Small intestine (tissue), 7 donors: ENCODE results near the gene KRTAP10-11. TPM values are rescaled to one million over a fixed set of nuclear protein-coding genes. Genes with fewer than 3 reads are reported as not detected.

Source experiments
- DNase-seq, 2 donors: peaks; one replicate each; pipeline versions ENCODE4 v3.0.0 to v3.0.0-alpha.2; 2013
- FAIRE-seq: peaks from 2 replicates; lab custom pipeline; 2012; peaks lifted over from hg19 to GRCh38; lab: Jason Lieb, UNC
- H3K27ac ChIP-seq, 3 donors: one replicate each; pipeline ENCODE4 v1.5.1; 2013; ENCODE audit warnings: low read length in 2 of 3, mild to moderate bottlenecking in 2 of 3, control low read depth in 1 of 3, inconsistent platforms in 1 of 3, low read depth in 1 of 3, moderate library complexity in 1 of 3
- H3K27me3 ChIP-seq, 3 donors: one replicate each; pipeline ENCODE4 v1.6.1; 2013; ENCODE audit warnings: low read length in 3 of 3, inconsistent platforms in 1 of 3; ENCODE audit not compliant: control insufficient read depth in 3 of 3, insufficient read depth in 3 of 3
- H3K36me3 ChIP-seq, 3 donors: one replicate each; pipeline ENCODE4 v1.6.1; 2013; ENCODE audit warnings: low read length in 3 of 3, inconsistent platforms in 1 of 3, low read depth in 1 of 3, mild to moderate bottlenecking in 1 of 3, moderate library complexity in 1 of 3; ENCODE audit not compliant: control insufficient read depth in 3 of 3, insufficient read depth in 2 of 3
- H3K4me1 ChIP-seq, 3 donors: one replicate each; pipeline ENCODE4 v1.6.1; 2013; ENCODE audit warnings: low read length in 2 of 3, inconsistent platforms in 1 of 3, low read depth in 1 of 3, mild to moderate bottlenecking in 1 of 3, moderate library complexity in 1 of 3; ENCODE audit not compliant: control insufficient read depth in 3 of 3, insufficient read depth in 2 of 3
- H3K4me3 ChIP-seq, 3 donors: one replicate each; pipeline ENCODE4 v1.5.1; 2013; ENCODE audit warnings: low read length in 3 of 3, control low read depth in 1 of 3, inconsistent platforms in 1 of 3, low read depth in 1 of 3, mild to moderate bottlenecking in 1 of 3, moderate library complexity in 1 of 3
- H3K9me3 ChIP-seq, 2 donors: one replicate each; pipeline ENCODE4 v1.6.1; 2013; ENCODE audit warnings: low read depth in 1 of 2, low read length in 1 of 2; ENCODE audit not compliant: control insufficient read depth in 2 of 2, insufficient read depth in 1 of 2
- WGBS, 3 donors: extraction: QIAGEN DNeasy Blood & Tissue Kit; methylation state at CpG; one replicate each; pipeline ENCODE4 v1.1.7; 2013; 5-methylcytosine and 5-hydroxymethylcytosine counted together
- polyA plus RNA-seq, 4 donors: library from polyadenylated mRNA; stranded (reverse) in 3 of 4; unstranded in 1 of 4; fragments of 200-250 nt in 3 of 4; fragments of 120-200 nt in 1 of 4; gene quantifications; one replicate each; pipeline versions ENCODE4 v1.2.1 to v1.2.3, GENCODE V29; 2013
- donor health status: healthy with polysubstance abuse.
- donor health status: control.
- donor health status: control.
- donor health status: Bipolar disorder and iron deficiency.
- donor health status: healthy.

The KRTAP10-11 gene
- polyA plus RNA-seq, 4 donors: not detected

DNA sequence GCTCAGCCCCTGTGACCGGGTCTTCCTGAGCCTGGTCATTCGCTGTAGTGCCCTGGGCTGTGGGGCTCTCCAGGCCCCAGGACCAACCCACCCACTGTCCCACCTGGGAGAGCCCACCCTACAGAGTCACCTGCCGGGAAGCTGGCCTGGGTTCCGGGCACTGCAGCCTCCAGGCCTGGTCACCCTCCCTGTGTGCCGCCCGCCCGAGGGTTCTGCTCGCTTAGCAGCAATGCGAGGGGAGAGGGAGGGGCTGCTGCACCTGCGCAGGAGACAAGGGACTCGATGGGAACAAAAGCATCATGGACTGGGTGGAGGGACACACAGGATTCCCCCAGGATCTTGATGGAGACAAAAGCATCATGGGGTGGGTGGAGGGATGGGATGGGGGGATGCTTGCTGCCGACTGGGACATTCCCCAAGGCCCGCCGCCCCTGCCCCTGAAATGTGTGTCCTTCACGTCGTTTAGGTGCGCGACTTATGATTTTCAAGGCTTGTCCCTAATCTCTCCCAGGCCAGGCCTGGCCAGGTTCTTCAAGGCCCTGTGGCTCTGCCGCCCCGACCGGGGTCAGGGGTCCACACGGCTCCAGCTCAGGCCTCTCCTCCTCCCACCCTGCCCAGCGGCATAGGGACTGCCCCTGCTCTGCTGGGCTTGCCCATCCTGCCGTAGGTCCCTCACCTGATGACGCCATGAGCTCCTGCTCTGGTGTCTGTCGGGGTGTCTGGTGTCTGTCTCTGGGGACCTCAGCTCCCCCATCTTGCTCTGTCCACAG, 32.6 kb upstream of the KRTAP10-11 start:
- H3K27ac ChIP-seq: no peak overlapping the region
- peaks cover 0 to 2% (median 0%) of the 10 kb centered on the region in 3 donors for H3K27me3 ChIP-seq
- H3K36me3 ChIP-seq: no peaks in the 10 kb centered on the region
- no peak overlapping the region for H3K4me3 ChIP-seq
- WGBS, 3 donors: 79 to 87% (median 86%) methylated on average over 20 to 26 of the region's 26 CpGs
- FAIRE-seq (no peak), DNase-seq (no peak)
- H3K9me3 ChIP-seq: peaks cover 0 to 18% of the 10 kb centered on the region in 2 donors
- H3K4me1 ChIP-seq: peaks cover 0 to 2% (median 0%) of the 10 kb centered on the region in 3 donors

DNA sequence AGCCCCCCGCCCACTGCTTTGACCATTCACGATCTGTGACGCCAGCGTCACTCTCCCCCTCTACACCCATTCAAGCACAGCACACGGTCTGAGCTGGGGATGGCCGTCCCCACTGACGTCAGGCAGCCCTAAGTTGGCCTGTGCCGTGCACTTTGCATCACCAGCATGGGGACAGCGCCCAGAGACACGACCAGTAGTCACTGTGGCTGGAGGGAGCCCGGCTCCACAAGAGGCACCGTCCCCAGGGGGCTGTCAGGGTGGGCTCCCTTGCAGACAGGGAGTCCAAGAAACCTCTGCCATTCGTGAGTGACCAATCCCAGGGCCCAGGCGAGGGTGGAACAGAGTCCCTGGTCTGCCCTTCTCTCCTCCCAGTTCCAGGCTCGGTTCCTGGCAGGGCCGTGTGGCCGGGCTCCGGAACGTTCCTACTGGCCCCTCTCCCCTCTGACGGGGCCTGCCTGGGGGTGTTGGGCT, 32.0 kb upstream of the KRTAP10-11 start:
- Histone ChIP-seq H3K36me3 (no peaks in the 10 kb centered on the region), H3K9me3 (peaks cover 0 to 18% of the 10 kb centered on the region in 2 donors), H3K27me3 (peaks cover 0 to 2% (median 0%) of the 10 kb centered on the region in 3 donors), H3K27ac (no peak overlapping the region), H3K4me1 (peaks cover 0 to 2% (median 0%) of the 10 kb centered on the region in 3 donors), H3K4me3 (no peak overlapping the region)
- FAIRE-seq (no peak), DNase-seq (no peak)
- 79 to 85% (median 79%) methylated on average over 20 of the region's 20 CpGs for WGBS, 3 donors

DNA sequence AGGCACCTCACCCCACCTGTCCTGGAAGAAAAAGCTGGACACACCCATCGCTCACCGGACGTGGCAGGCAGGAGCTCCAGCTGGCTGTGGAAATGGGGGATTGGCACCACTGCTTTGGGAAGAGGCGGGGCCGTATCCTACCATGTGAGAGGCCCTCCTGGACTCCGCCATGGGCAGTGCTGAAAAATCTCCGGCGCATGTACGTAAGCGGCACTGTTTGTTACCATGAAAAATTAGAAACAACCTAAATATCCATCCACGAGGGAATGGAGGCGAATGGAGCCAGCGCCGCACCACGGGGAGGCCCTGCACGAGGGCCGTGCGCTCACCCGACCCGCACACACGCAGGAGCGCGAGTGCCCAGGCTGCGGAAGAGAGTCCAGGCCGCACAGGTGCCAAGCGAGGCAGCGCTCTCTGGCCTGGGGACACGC, 31.2 kb upstream of the KRTAP10-11 start:
- Histone ChIP-seq H3K9me3 (peaks cover 0 to 18% of the 10 kb centered on the region in 2 donors), H3K4me1 (peaks cover 0 to 2% (median 0%) of the 10 kb centered on the region in 3 donors), H3K36me3 (no peaks in the 10 kb centered on the region), H3K27ac (no peak overlapping the region), H3K4me3 (no peak overlapping the region), H3K27me3 (peaks cover 0 to 2% (median 0%) of the 10 kb centered on the region in 3 donors)
- FAIRE-seq (no peak), DNase-seq (no peak)
- whole genome bisulfite sequencing, 3 donors: 83 to 87% (median 84%) methylated on average over 28 of the region's 28 CpGs

DNA sequence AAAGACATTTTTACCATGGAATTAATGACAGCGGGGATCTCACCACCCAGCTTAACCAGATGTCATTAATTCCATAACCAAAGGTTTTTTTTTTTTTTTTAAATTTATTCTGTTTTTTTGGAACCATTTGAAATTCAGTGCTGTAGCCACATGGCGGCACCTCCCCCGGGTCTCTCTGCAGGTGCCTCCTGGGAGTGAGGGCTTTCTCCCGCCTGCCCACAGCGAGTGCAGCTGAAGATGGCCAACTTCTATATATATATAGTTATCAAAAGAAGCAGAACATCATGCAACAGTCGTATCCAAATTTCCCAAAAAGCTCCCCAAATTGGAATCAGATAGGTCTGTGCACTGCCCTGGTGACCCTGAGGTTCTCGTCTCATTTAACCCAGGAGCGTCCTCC, 30.7 kb upstream of the KRTAP10-11 start:
- H3K27ac ChIP-seq: no peak overlapping the region
- DNase-seq: no peak
- H3K27me3 ChIP-seq: peaks cover 0 to 2% (median 0%) of the 10 kb centered on the region in 3 donors
- no peaks in the 10 kb centered on the region for H3K36me3 ChIP-seq
- H3K9me3 ChIP-seq: peaks cover 0 to 13% of the 10 kb centered on the region in 2 donors
- WGBS, 3 donors: 68 to 80% (median 79%) methylated on average over 8 of the region's 8 CpGs
- FAIRE-seq: no peak
- no peak overlapping the region for H3K4me3 ChIP-seq
- H3K4me1 ChIP-seq: peaks cover 0 to 2% (median 0%) of the 10 kb centered on the region in 3 donors

DNA sequence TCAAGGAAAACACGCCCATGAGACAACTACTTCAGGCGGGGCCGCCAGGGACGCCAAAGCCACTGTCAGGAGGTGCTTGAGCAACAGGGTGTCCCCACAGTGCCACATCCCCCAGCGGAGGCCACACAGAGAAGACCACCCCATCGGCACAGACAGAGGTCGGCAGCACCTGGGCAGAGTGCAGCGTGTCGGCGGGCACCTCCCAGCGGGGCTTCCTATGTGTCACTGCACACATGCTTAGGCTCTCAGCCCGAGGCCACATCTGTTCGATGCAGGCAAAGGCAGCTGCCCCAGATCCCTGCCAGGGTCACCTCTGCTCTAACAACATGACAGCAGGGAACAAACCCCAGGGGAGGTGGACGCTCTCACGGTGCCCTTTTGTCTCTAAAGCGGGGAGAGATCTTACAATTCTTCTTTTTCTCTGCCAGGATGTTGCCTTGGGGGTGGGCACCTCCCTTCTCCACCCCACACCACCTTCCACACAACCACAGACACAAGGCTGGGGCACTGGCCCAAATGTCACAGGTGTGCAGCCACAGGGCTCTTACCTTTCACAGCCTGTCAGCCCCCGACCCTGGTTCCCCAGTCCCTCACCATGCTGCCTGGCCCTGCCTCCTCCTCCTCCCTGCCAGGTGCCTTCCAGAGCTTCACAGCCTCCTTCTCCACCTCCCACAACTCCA, 30.2 kb upstream of the KRTAP10-11 start:
- Histone ChIP-seq H3K4me1 (peaks cover 0 to 2% (median 0%) of the 10 kb centered on the region in 3 donors), H3K36me3 (no peaks in the 10 kb centered on the region), H3K27me3 (peaks cover 0 to 2% (median 0%) of the 10 kb centered on the region in 3 donors), H3K27ac (no peak overlapping the region), H3K9me3 (peaks cover 0 to 9% of the 10 kb centered on the region in 2 donors), H3K4me3 (no peak overlapping the region)
- no peak for FAIRE-seq
- DNase-seq: no peak
- 74 to 82% (median 79%) methylated on average over 17 of the region's 17 CpGs for WGBS, 3 donors

DNA sequence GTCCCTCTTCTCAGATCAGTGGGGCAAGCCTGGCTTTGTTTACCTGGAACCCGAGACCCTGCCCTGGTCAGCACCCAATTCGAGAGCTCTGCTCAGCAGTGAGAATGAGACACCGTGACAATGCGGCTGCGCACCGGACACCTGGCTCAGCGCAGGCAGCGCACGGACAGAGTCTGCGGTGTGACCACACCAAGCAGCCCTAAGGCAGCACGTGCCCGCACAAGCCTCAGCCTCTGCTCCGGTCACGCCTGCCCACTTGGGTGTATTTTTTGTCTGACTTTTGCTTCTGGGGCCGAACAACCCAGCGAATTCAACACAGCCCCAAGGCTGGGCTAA, 29.7 kb upstream of the KRTAP10-11 start:
- 81 to 83% (median 82%) methylated on average over 16 of the region's 16 CpGs for WGBS, 3 donors
- Histone ChIP-seq H3K36me3 (no peaks in the 10 kb centered on the region), H3K27me3 (peaks cover 0 to 2% (median 0%) of the 10 kb centered on the region in 3 donors), H3K9me3 (peaks cover 0 to 4% of the 10 kb centered on the region in 2 donors), H3K4me3 (no peak overlapping the region), H3K27ac (no peak overlapping the region), H3K4me1 (peaks cover 0 to 2% (median 0%) of the 10 kb centered on the region in 3 donors)
- no peak for DNase-seq
- FAIRE-seq: no peak

DNA sequence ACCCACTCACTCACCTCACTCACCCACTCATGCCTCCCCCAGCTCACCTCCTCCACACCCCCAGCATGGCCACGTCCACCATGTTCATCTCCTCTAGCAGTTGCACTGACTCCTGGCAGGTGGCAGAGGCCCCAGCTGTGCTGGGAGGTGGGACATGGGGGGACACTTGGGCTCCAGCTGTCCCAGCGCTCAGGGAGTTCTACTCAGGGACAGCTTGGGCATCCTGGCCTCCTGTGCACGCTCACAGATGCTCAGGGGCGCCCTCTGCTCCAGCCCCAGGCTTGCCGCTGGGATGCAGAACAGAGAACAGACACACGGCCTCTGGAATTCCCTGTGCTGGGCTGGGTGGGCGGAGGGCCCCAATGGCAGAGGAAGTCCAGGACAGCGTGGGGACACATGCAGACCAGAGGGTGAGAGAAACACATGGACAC, 29.1 kb upstream of the KRTAP10-11 start:
- peaks cover 0 to 2% (median 0%) of the 10 kb centered on the region in 3 donors for H3K4me1 ChIP-seq
- FAIRE-seq (no peak), DNase-seq (no peak)
- 57 to 65% (median 64%) methylated on average over 8 of the region's 8 CpGs for WGBS, 3 donors
- H3K27ac ChIP-seq: no peak overlapping the region
- H3K27me3 ChIP-seq: peaks cover 0 to 2% (median 0%) of the 10 kb centered on the region in 3 donors
- no peaks in the 10 kb centered on the region for H3K9me3 ChIP-seq
- H3K4me3 ChIP-seq: no peak overlapping the region
- H3K36me3 ChIP-seq: no peaks in the 10 kb centered on the region

DNA sequence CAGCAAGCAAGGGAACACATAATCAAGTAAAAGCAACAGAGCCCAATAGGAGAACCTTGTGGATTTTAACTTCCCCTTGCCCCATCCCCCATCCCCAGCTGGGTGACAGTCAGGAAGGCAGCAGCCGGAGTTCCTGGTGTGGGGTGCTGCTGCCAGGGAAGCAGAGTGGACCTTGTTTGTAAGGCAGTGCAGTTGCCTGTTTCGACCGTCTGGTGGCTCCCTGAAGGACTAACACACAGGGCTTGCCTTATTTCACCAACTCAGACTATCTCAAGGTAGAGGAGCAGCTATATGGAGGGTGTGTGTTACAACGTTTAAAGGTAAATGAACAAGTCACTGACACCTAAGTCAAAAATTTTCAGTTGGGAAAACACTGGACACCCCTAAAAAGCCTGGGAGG, 27.7 kb upstream of the KRTAP10-11 start:
- no peaks in the 10 kb centered on the region for H3K36me3 ChIP-seq
- H3K4me3 ChIP-seq: no peak overlapping the region
- 21 to 30% (median 24%) methylated on average over 4 of the region's 4 CpGs for WGBS, 3 donors
- FAIRE-seq (no peak), DNase-seq (peak; percentile 6 to 48)
- H3K4me1 ChIP-seq: peaks cover 0 to 2% (median 0%) of the 10 kb centered on the region in 3 donors
- peaks cover 0 to 2% (median 0%) of the 10 kb centered on the region in 3 donors for H3K27me3 ChIP-seq
- peak overlapping the region in 1 of 3 donors; percentile 77 for H3K27ac ChIP-seq
- peaks cover 0 to 5% of the 10 kb centered on the region in 2 donors for H3K9me3 ChIP-seq
